Endothelial cell of umbilical vein (primary cell): ENCODE data around the gene ZNF398. TPM values are rescaled to one million over a fixed set of nuclear protein-coding genes. Genes with fewer than 3 reads are reported as not detected.

Experiments used
- BruUV-seq: library from RNA; stranded (reverse); fragments of 400-500 nt; replicated peaks from 2 replicates; lab custom pipeline; 2021; lab: Mats Ljungman, UMichigan
- CTCF ChIA-PET: fragments of 300-600, 350-600 bp; sonication (Branson Sonifier 250); formaldehyde crosslinking; loops from one replicate; lab custom pipeline; 2021; ENCODE audit warnings: antibody characterized with exemption, inconsistent platforms; lab: Charles Lee
- POLR2A ChIA-PET: fragments of 300-600, 350-600 bp; sonication (Branson Sonifier 250); formaldehyde crosslinking; loops from one replicate; lab custom pipeline; 2021; ENCODE audit warnings: antibody characterized with exemption, inconsistent platforms; lab: Charles Lee
- DNase-seq: peaks from one replicate; pipeline ENCODE4 v3.0.0-alpha.2; 2011; ENCODE audit warnings: low read depth, low spot score
- FAIRE-seq: peaks from 2 replicates; lab custom pipeline; 2011; peaks lifted over from hg19 to GRCh38; lab: Jason Lieb, UNC
- H2AFZ ChIP-seq: 2 replicates; pipeline ENCODE4 v1.6.0; 2012; ENCODE audit warnings: low read depth, low read length, control low read depth, inconsistent platforms
- H3K27ac ChIP-seq: 2 replicates; pipeline ENCODE4 v1.5.1; 2011; ENCODE audit warnings: low read depth, mild to moderate bottlenecking, control low read depth, low read length, moderate library complexity; ENCODE audit not compliant: insufficient read depth
- H3K27me3 ChIP-seq, 2 experiments: 2 replicates each; pipeline versions ENCODE4 v1.6.0 to v1.6.1; 2011; ENCODE audit warnings: low read length in 2 of 2, mixed read lengths in 1 of 2; ENCODE audit not compliant: control insufficient read depth in 2 of 2, insufficient read depth in 2 of 2
- H3K36me3 ChIP-seq, 2 experiments: 2 replicates in 1 of 2; 3 replicates in 1 of 2; pipeline ENCODE4 v1.5.1; 2011; ENCODE audit warnings: low read length in 2 of 2, mild to moderate bottlenecking in 1 of 2, moderate library complexity in 1 of 2; ENCODE audit not compliant: control insufficient read depth in 2 of 2, insufficient read depth in 2 of 2; ENCODE audit errors: extremely low read depth in 1 of 2
- H3K4me1 ChIP-seq: 3 replicates; pipeline ENCODE4 v1.5.1; 2011; ENCODE audit warnings: mild to moderate bottlenecking, low read length; ENCODE audit not compliant: control insufficient read depth, insufficient read depth; ENCODE audit errors: extremely low read depth
- H3K4me2 ChIP-seq: 2 replicates; pipeline ENCODE4 v1.6.1; 2011; ENCODE audit warnings: low read length, control low read depth, mixed read lengths; ENCODE audit not compliant: insufficient read depth
- H3K4me3 ChIP-seq, 3 experiments: fragments of 200-600 bp in 1 of 3; sonication (generic), shearing (Covaris generic) in 1 of 3; replicated peaks in 1 of 3; 2 replicates each; pipeline ENCODE4 v1.5.1; 2011 to 2016; ENCODE audit warnings: control low read depth in 3 of 3, low read length in 3 of 3, mild to moderate bottlenecking in 2 of 3, inconsistent platforms in 1 of 3, low read depth in 1 of 3, moderate library complexity in 1 of 3; ENCODE audit not compliant: insufficient read depth in 1 of 3
- H3K79me2 ChIP-seq: 2 replicates; pipeline ENCODE4 v1.6.0; 2012; ENCODE audit warnings: low read length, inconsistent platforms; ENCODE audit not compliant: control insufficient read depth, insufficient read depth
- H3K9ac ChIP-seq: replicated peaks from 2 replicates; pipeline ENCODE3; 2011; ENCODE audit warnings: low read length, control low read depth; ENCODE audit not compliant: insufficient read depth; ENCODE audit errors: extremely low read depth
- H3K9me1 ChIP-seq: replicated peaks from 3 replicates; pipeline ENCODE4 v1.6.0; 2011; ENCODE audit warnings: mild to moderate bottlenecking, low read length; ENCODE audit not compliant: control insufficient read depth, insufficient read depth; ENCODE audit errors: extremely low read depth
- H3K9me3 ChIP-seq: replicated peaks from 2 replicates; pipeline ENCODE4 v1.5.1; 2012; ENCODE audit warnings: low read length, inconsistent platforms; ENCODE audit not compliant: control insufficient read depth, insufficient read depth
- H4K20me1 ChIP-seq: replicated peaks from 2 replicates; pipeline ENCODE3; 2011; ENCODE audit warnings: mild to moderate bottlenecking, low read length; ENCODE audit not compliant: control insufficient read depth, insufficient read depth; ENCODE audit errors: extremely low read depth
- CTCF ChIP-seq, 2 donors: IDR thresholded peaks; 1 replicate in 1 of 2; 2 replicates in 1 of 2; pipeline ENCODE4 v1.5.1; 2011; ENCODE audit warnings: low read length in 2 of 2, mild to moderate bottlenecking in 2 of 2, moderate library complexity in 2 of 2, control low read depth in 1 of 2, inconsistent platforms in 1 of 2, low read depth in 1 of 2; ENCODE audit not compliant: insufficient read depth in 1 of 2; ENCODE audit errors: extremely low read depth in 1 of 2
- EZH2 ChIP-seq: IDR thresholded peaks from 2 replicates; pipeline ENCODE4 v1.6.1; 2012; ENCODE audit warnings: borderline replicate concordance, low read depth, mild to moderate bottlenecking, moderate library complexity, low read length, inconsistent platforms; ENCODE audit not compliant: severe bottlenecking
- FOS ChIP-seq: IDR thresholded peaks from 2 replicates; pipeline ENCODE4 v1.6.1; 2011; ENCODE audit warnings: mild to moderate bottlenecking, low read length, moderate library complexity, borderline replicate concordance; ENCODE audit not compliant: insufficient read depth
- GATA2 ChIP-seq: IDR thresholded peaks from 2 replicates; pipeline ENCODE4 v1.7.0; 2011; ENCODE audit warnings: low read depth, mild to moderate bottlenecking, moderate library complexity, mixed read lengths, low read length; ENCODE audit not compliant: insufficient read length, insufficient read depth
- JUN ChIP-seq: IDR thresholded peaks from 2 replicates; pipeline ENCODE4 v1.6.1; 2011; ENCODE audit warnings: borderline replicate concordance, low read depth; ENCODE audit not compliant: insufficient read length, insufficient read depth
- MAX ChIP-seq: IDR thresholded peaks from 2 replicates; pipeline ENCODE4 v1.6.1; 2011; ENCODE audit not compliant: insufficient read depth, insufficient read length
- MYC ChIP-seq: IDR thresholded peaks from one replicate; pipeline ENCODE4 v1.6.1; 2011; ENCODE audit warnings: mild to moderate bottlenecking, low read depth, low read length
- POLR2A ChIP-seq: IDR thresholded peaks from 2 replicates; pipeline ENCODE4 v1.6.1; 2012; ENCODE audit warnings: low read depth, mild to moderate bottlenecking, control low read depth, low read length
- POLR2AphosphoS5 ChIP-seq: IDR thresholded peaks from 2 replicates; pipeline ENCODE4 v1.6.1; 2012; ENCODE audit warnings: low read depth, mild to moderate bottlenecking, control low read depth, low read length, moderate library complexity; ENCODE audit not compliant: insufficient read depth
- dilution Hi-C: fragments of 300-500 bp; cut with MboI; formaldehyde crosslinking; loops from one replicate; pipeline ENCODE4 v1.15.0; 2019; ENCODE audit warnings: low sequenced_read_pairs; ENCODE audit not compliant: extremely low pct_ligation_motif_present
- intact Hi-C: fragments of 100-400 bp; cut with micrococcal nuclease; formaldehyde crosslinking; loops from one replicate; pipeline ENCODE4 v1.10.0; 2022
- polyA plus RNA-seq, 4 experiments: library from polyadenylated mRNA; depleted of rRNA in 3 of 4; stranded (reverse) in 3 of 4; unstranded in 1 of 4; fragments of >200 nt; gene quantifications; 2 replicates each; pipeline versions ENCODE4 v1.2.1 to v1.2.3, GENCODE V29; 2011 to 2012; ENCODE audit warnings: missing spikeins in 1 of 4
- total RNA-seq: library from RNA; stranded (reverse); gene quantifications from 2 replicates; pipeline ENCODE4 v1.2.3, GENCODE V29; 2021

The ZNF398 gene
- total and polyA plus RNA-seq, 2 donors (not counting 3 experiments of a cell fraction or from before 2014, with no cell fraction given), result 7.5 to 10.6 TPM

GRCh38 chr7:149217570-149217969 is 70.3 kb downstream of the ZNF398 start:
- Histone ChIP-seq H3K27me3 (no peaks in the 10 kb centered on the region), H3K9me3 (no peaks in the 10 kb centered on the region), H3K36me3 (peaks cover 13 to 38% of the 10 kb centered on the region in 2 experiments), H3K79me2 (no peaks in the 10 kb centered on the region), H3K4me1 (no peaks in the 10 kb centered on the region), H2AFZ (no peak overlapping the region), H3K9ac (no peak overlapping the region), H3K27ac (no peak overlapping the region), H3K4me3 (no peak overlapping the region), H3K4me2 (no peak overlapping the region), H3K9me1 (no peaks in the 10 kb centered on the region), H4K20me1 (no peaks in the 10 kb centered on the region)
- POLR2A ChIA-PET, result no interaction called here
- intact Hi-C loops (no loop called here), dilution Hi-C loops (no loop called here)
- BruUV-seq, result no TSS peak
- FAIRE-seq, result peak; percentile 88
- CTCF ChIA-PET, result interaction anchor here (1.6 kb wide), 1 partner anchor 44 kb away, joined by 7 read pairs; the partner anchor contains the start of gene ZNF783
- DNase-seq, result peak; percentile 50
- TF ChIP-seq POLR2AphosphoS5 (no peak), MYC (no peak), FOS (no peak), CTCF (IDR thresholded peaks at IDR 0.05; ENCODE audit: extremely low read depth in 1 of 2, insufficient read depth in 1 of 2, low read depth in 1 of 2, low read length in 2 of 2) (no peak), EZH2 (no peak), MAX (no peak), JUN (no peak), POLR2A (no peak), GATA2 (no peak)
